Activated CD4-positive, alpha-beta T cell treated with anti-CD3 and anti-CD28 coated beads, Interleukin-2, amount 50 U/mL, for 48 hours (primary cell): ENCODE measurements around the gene PRM2.

Experiments
- DNase-seq, 2 experiments: peaks; one replicate each; pipeline ENCODE4 v3.0.0-alpha.2; 2020

PRM2 gene

DNA sequence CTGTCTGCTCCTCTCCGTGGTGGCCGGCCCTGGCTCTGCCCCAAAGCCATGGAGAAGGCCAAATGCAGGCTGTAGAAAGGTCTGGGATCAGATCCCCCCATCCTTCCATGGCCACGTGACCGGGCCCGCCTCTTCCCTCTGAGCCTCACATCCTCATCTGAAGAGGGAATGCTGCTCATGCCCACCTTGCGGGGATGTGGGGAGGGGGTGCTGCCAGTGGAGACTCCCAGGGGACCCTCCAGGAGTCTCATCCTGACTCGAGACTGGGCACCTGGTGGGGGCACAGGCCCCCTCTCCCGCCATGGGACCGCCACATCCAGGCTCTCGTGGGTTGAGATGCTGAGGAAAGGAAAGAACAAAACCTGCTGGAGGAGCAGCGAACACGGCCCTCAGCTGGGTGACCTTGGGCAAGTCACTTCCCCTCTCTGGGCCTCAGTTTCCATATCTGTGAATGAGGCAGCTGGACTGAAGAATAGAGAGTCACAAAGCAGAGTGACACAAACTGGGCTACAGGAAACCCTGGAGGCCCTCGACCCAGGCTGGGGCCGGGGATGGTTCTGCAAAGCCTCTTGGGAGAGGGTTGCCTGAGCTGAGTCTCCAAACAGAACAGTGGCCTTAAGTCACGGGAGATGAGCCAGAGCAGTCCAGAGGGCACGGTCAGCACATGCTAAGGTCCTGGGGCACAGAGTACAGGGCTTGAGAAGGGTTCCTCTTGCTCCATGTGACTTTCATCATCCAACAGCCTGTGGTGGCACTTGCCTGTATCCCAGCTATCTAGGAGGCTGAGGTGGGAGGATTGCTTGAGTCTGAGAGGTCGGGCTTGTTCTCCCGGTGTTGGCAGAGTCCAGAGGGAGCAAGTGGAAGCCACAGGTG, 50.4 kb downstream of the PRM2 start:
- DNase-seq = peak in 1 of 2 experiments; percentile 43
